NCI-H146 (cell line): ENCODE measurements around the gene GPR137.

Experiments
- DNase-seq: peaks from one replicate; lab custom pipeline; 2025; lab: John Stamatoyannopoulos, UW

The GPR137 gene

GRCh38 chr11:64287676-64288352 lies 2.2 kb downstream of the GPR137 start:
- no peak for DNase-seq

DNA sequence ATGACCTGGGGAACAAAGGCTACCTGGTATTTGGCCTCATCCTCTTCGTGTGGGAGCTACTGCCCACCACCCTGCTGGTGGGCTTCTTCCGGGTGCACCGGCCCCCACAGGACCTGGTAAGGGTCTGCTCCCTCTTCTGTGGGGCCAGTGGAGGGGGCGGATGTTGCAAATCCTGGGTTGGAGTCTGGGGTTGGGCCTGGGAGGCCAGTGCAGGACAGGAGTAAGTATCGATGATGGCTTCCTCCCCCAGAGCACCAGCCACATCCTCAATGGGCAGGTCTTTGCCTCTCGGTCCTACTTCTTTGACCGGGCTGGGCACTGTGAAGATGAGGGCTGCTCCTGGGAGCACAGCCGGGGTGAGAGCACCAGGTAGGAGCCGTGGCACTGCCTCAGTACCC lies 2.7 kb downstream of the GPR137 start:
- DNase-seq = no peak

GRCh38 chr11:64289002-64289564 lies 3.4 kb downstream of the GPR137 start:
- DNase-seq = no peak

- no peak for DNase-seq
These were observed 5.0 kb downstream of the GPR137 start for GRCh38 chr11:64290352-64291261.

DNA sequence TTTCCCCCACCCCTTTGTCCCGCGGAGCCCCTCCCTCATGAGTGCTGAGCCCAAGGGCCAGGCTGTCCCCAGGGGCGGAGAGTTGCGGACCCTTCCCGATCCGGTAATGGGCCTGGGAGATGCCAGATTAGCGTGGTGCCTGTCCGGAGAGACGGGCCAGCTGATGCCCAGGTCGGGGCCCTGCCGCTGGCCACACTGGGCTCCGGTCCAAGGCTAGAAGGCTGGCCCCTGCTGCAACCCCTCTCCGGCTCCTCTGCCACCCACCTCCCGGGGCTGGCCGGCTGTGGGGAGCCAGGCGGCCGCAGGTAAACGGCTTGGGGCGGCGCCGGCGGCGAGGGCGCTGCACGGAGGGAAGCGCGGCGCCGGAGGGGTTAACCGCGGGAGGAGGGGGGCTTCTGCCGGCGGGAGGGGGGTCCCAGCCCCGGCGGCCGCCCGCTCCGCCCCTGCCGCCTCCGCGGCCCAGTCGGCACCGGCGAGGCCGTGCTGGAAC lies 5.7 kb downstream of the GPR137 start, which contains the start of gene KCNK4:
Gene KCNK4, plus strand, starts transcription at position 41 of the 490 bp plus-strand sequence. CDS start 1,717 bp downstream, outside the sequence.
- no peak for DNase-seq

DNA sequence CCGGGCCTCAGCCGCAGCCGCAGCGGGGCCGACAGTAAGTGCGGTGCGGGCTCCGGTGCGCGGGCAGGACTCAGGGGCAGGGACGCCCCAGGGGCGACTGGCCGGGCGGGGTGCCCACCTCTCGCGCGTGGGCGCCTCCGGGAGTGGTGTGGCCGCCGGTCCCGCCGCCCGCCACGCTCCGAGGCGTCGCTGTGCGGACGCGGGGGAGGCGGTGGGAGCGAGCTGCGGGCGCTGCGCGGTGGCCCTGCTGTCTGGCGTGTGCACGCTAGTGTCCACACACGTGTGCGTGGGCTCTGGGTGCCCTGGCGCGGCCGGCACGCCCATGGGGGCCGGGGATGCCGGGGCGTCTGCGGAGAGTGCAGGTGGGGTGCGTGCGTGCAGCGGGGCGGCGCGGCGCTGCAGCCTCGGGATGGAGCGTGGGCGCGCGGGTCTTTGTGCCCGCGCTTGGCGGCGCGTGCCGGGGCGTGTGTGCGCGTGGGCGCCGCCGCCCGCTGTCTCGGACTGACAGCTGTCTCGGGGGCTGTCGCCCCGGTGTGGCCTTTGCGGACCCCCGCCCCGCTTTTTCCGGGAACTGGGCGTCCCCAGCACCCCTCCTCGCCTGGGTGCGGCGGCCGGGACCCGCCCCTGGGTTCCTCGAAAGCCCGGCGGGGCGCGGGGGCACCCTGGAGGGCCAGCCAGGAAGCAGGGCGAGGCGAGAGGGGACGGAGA lies 6.3 kb downstream of the GPR137 start:
- no peak for DNase-seq

DNA sequence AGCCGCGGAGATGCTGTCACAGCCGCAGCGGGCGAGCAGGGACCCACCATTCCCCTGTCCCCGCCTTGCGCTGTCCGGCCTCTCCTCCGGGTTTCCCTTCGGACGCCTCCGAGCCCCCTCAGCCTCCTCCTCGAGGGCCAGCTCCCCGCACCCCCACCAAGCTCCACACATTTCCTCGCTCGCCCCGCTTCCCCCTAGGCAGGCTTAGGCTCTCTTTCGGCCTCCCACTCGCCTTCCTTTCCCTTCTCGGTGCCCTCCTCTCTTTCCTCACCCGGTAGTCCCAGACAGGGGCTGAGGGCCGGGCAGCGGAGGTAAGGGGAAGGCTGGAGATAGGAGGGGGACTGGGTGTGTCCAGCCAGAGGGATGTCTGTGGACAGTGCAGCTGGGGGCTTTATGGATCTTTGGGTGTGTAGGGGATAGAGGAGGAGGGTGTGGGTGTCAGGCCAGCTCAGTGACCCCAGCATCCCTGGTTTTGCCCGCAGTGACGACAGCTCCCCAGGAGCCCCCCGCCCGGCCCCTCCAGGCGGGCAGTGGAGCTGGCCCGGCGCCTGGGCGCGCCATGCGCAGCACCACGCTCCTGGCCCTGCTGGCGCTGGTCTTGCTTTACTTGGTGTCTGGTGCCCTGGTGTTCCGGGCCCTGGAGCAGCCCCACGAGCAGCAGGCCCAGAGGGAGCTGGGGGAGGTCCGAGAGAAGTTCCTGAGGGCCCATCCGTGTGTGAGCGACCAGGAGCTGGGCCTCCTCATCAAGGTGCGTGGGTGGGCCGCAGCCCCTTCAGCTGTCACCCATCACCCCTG lies 7.0 kb downstream of the GPR137 start:
- no peak for DNase-seq

DNA sequence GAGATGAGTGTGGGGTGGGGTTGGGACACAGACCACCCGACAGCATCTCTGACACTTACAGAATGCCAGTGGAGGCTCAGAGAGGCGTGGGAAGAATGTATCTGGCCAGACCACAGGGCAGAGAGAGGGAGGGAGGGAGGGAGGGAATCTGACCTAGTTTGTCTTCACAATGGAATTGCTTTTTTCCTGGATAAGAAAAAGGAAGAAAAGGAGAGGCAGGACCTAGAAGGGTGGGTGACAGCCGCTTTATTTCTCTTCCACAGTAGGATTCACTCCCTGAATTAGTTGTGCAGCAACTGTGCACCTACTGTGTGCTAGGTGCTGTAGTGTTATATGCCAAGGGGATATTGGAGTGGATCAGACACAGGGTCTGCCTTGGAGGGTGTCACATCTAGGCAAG lies 9.1 kb downstream of the GPR137 start:
- DNase-seq = no peak

DNA sequence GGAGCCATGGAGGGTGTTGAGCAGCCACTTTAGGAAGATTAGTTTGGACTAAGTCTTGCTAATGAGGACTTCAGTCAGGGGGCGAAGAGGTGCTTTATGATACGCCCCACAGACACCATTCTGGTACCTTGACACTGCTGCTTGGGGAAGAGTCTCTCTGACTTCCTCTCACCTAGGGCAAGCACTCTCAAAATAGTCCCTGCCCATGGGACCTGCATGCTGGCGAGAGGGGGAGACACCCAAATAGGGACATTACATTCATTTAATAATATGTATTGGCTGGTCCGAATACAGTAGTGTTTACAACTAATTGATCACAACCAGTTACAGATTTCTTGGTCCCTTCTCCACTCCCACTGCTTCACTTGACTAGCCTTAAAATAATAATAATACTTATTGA lies 10.1 kb downstream of the GPR137 start:
- no peak for DNase-seq

DNA sequence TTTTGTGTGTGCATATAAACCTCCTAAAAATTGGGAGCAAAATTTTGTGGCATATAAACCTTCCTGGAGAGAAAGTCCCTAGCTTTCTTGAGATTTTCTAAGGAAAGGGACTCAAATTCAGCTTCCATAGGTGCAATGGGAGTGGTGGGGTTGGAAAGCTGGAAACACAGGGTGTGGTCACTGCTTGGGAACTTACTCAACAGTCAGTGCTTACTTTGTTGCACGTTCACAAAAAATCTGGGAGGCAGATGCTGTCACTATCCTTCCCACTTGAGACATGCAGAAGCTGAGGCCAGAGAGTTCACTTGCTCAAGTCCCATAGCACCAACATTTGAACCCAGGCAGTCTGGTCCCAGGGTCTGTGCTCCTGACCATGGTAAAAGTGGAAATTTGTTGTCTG lies 10.6 kb downstream of the GPR137 start:
- no peak for DNase-seq

GRCh38 chr11:64296830-64297698 lies 11.4 kb downstream of the GPR137 start:
- DNase-seq = no peak

DNA sequence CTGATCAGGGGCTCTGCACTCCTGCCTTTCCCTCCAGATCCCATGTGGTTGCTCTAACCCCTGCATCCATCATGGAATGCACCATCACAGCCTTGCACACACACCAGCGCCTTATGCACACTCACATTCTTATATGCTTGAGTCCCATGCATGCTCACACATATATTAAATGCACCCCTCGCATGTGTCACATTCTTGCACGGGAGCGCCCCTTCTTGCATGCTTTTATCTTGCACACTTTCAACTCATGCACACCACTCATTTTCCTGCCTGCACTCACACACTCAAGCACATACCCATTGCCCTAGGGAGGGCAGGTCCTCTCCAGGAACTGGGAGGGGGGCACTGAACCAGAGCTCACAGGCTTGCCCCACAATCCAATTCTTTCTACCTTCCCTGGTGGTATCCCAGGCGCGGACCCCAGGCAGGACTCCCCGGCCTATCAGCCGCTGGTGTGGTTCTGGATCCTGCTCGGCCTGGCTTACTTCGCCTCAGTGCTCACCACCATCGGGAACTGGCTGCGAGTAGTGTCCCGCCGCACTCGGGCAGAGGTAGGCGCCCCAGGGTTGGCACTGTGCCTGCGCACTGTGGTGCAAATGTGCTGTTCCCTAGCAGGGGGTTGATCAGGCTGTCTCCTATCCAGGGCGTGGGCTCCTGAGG lies 12.2 kb downstream of the GPR137 start:
- DNase-seq = no peak

DNA sequence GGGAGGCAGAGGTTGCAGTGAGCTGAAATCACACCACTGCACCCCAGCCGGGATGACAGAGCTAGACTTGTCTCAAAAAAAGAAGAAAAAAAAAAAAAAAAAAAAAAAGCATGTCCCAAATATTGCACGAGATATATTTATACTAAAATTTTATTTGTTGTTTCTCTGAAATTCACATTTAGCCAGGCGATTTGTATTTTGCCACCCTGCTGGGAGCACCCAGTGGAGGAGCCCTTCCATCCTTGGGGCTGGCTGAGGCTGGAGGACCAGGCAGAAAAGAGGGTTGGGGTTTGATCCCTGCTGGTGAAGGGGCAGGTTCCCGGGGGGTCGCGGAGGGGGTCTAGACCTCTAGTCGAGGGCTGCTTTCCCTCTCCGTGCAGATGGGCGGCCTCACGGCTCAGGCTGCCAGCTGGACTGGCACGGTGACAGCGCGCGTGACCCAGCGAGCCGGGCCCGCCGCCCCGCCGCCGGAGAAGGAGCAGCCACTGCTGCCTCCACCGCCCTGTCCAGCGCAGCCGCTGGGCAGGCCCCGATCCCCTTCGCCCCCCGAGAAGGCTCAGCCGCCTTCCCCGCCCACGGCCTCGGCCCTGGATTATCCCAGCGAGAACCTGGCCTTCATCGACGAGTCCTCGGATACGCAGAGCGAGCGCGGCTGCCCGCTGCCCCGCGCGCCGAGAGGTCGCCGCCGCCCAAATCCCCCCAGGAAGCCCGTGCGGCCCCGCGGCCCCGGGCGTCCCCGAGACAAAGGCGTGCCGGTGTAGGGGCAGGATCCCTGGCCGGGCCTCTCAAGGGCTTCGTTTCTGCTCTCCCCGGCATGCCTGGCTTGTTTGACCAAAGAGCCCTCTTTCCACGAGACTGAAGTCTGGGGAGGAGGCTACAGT lies 13.6 kb downstream of the GPR137 start:
- DNase-seq = no peak

GRCh38 chr11:64299847-64300648 lies 14.4 kb downstream of the GPR137 start, which contains the start of gene CATSPERZ:
Gene CATSPERZ, plus strand, starts transcription at chr11:64300358. Its CDS starts 53 bp downstream, at chr11:64300411.
- no peak for DNase-seq

DNA sequence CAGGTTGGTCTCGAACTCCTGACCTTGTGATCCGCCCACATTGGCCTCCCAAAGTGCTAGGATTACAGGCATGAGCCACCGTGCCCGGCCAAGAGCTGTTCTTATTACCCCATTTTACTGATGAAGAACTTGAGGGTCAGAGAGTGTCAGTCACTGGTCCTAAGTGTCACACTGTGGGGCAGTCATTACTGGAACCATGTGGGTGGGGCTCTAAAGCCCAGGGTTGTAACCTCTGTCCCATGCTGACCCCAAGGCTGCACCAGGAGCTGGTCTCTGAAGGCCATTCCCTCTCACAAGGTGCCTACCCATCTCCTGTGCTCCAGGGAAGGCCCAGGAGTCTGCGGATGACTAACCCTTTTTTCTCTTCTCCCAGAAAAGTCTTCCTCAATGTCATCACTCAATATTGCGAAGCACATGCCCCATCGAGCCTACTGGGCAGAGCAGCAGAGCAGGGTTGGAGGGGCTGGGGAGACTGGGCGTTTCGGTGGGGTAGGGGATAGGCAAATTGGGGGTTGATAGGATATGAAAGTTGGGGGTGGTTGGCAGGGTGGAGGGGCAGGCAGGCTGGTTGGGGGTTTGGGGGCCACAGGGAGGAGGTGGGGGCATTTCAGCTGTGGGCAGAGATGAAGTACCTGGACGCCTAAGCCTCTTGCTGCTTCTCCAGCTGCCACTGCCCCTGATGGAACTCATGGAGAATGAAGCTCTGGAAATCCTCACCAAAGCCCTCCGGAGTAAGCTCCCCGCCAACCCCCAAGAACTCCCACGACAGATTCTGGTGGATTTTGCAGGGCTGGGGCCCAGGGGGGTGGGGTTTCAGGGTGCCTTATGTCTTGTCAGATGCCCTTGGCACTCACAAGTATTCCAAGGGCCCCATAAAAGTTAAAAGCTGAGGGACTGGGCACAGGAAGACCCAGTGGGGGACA lies 17.7 kb downstream of the GPR137 start:
- DNase-seq = no peak

- DNase-seq = no peak
These were observed 18.3 kb downstream of the GPR137 start for GRCh38 chr11:64304032-64304315.
